Adrenal gland (tissue), 12 donors: ENCODE results near the gene C3. TPM values are rescaled to one million over a fixed set of nuclear protein-coding genes. Genes with fewer than 3 reads are reported as not detected.

ENCODE experiments used
- DNase-seq, 7 donors: peaks; one replicate each; pipeline ENCODE4 v3.0.0-alpha.2; 2019 to 2020
- H3K27ac ChIP-seq, 5 donors: fragments of 200-600 bp; sonication (generic) in 4 of 5; 1 replicate in 3 of 5; 2 replicates in 2 of 5; pipeline versions ENCODE4 v1.5.1 to v1.8.0; 2016 to 2020; ENCODE audit warnings: mild to moderate bottlenecking in 1 of 5
- H3K27me3 ChIP-seq: fragments of 200-600 bp; 2 replicates; pipeline ENCODE4 v1.8.0; 2021
- H3K36me3 ChIP-seq, 2 donors: fragments of 200-600 bp; replicated peaks in 1 of 2; 1 replicate in 1 of 2; 2 replicates in 1 of 2; pipeline versions ENCODE4 v1.5.1 to v1.8.0; 2018 to 2022
- H3K4me1 ChIP-seq, 2 donors: fragments of 200-600 bp; replicated peaks in 1 of 2; 1 replicate in 1 of 2; 2 replicates in 1 of 2; pipeline versions ENCODE4 v1.5.1 to v1.8.0; 2018 to 2021
- H3K4me3 ChIP-seq, 4 donors: fragments of 200-600 bp; sonication (generic) in 3 of 4; one replicate each; pipeline ENCODE4 v1.5.1; 2016 to 2018
- H3K9me3 ChIP-seq, 3 donors: fragments of 200-600 bp; sonication (generic) in 1 of 3; replicated peaks in 1 of 3; 1 replicate in 2 of 3; 2 replicates in 1 of 3; pipeline versions ENCODE4 v1.5.1 to v1.8.0; 2016 to 2021
- POLR2A ChIP-seq, 2 donors: fragments of 450-650 bp; IDR thresholded peaks; one replicate each; pipeline ENCODE4 v1.6.1; 2017; ENCODE audit warnings: antibody characterized with exemption in 2 of 2, mild to moderate bottlenecking in 2 of 2, moderate library complexity in 1 of 2
- WGBS, 4 donors: extraction: QIAGEN DNeasy Blood & Tissue Kit in 2 of 4; methylation state at CpG; one replicate each; pipeline versions ENCODE4 v1.1.5 to v1.1.7; 2013 to 2017; 5-methylcytosine and 5-hydroxymethylcytosine counted together
- intact Hi-C, 2 donors: fragments of 100-400 bp; cut with DNase I; formaldehyde crosslinking; loops; one replicate each; pipeline versions ENCODE4 v1.14.1 to v1.15.0; 2022 to 2023
- polyA plus RNA-seq, 3 donors: library from polyadenylated mRNA; stranded (reverse); fragments of 200-250 nt in 2 of 3; fragments of 350-450 nt in 1 of 3; fragmentation: Illumina TruSeq in 1 of 3; extraction: RNeasy Lipid Tissue Mini Kit (QIAGEN cat#74804) in 1 of 3; gene quantifications; one replicate each; pipeline ENCODE4 v1.2.3, GENCODE V29; 2013 to 2014
- total RNA-seq, 9 donors: library from RNA; depleted of rRNA in 4 of 9; stranded (reverse); fragments of >200 nt in 4 of 9; fragments of 120-200 nt in 1 of 9; fragmentation: NEBNext Ultra II Directional in 1 of 9; extraction: Animal tissue kit (Norgen Biotek cat#: 25700) in 1 of 9; gene quantifications; one replicate each; pipeline versions ENCODE4 v1.1.0 to v1.2.4, GENCODE V29; 2013 to 2023
- TF ChIP-seq, protein P1 (sequence below), 6 experiments: fragments of 450-650 bp in 4 of 6; fragments of 200-600 bp in 2 of 6; sonication (generic) in 1 of 6; IDR thresholded peaks; 1 replicate in 5 of 6; 2 replicates in 1 of 6; pipeline versions ENCODE4 v1.5.1 to v1.8.0; 2016 to 2021; ENCODE audit warnings: antibody characterized with exemption in 6 of 6, mild to moderate bottlenecking in 2 of 6, moderate library complexity in 1 of 6
- donor health status: healthy with polysubstance abuse.
- donor health status: Bipolar disorder and iron deficiency.
- donor health status: DM: yes; HTN: yes; CAD: no.
- donor health status: DM: no; HTN: no; CAD: no.
- donor health status: DM: no; HTN: no; CAD: no.
- donor health status: DM: yes; HTN: yes; CAD: no.

C3 gene
- total and polyA plus RNA-seq, 12 donors: 2.4 to 5,179 (median 2,192) TPM

DNA sequence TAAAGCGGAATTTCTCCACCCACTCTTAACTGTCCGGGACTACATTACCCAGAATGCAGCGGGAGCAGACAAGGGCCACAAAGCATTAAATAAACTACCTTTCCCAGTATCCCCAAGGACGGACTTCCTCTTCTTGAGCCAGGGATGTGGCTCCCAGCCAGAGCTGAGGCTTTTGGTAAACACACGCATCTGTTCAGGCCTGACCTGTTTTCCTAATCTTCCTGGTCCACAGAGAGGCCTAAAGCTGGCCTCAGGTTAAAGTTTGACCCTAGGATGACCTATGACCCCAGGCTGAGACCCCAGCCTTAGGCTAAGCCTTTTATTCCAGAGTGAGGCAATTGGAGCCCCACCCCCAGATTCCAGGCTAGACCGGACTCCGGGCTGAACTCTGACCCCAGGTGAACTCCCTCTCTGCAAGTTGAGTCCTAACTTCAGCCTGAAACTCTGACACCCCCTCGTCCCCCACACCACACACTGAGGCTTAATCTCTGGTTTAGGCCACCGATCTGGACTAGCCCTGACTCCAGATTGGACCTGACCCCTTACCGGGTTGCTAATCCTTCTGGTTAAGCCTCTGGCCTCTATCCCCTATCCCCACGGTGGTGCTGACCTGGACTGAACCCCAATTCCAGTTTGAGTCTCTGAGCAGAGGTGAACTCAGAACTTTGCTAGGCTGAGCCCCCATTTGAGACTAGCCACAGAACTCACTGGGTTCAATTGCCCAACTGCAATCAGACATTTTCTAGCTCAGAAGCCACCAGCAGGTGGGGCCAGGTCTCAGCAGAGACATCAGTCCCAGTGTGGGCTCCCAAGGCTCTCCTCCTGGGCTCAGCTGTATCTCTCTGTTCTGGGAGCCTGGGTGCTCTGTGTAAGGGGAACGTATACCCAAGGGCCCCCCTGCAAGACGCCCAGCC is 17.7 kb upstream of the C3 start:
- Histone ChIP-seq H3K27me3 (no peaks in the 10 kb centered on the region), H3K9me3 (no peaks in the 10 kb centered on the region), H3K4me1 (peaks cover 26 to 41% of the 10 kb centered on the region in 2 donors), H3K27ac (peak overlapping the region; percentile 35 to 92 (median 90)), H3K4me3 (peak overlapping the region in 1 of 4 donors; percentile 89), H3K36me3 (peaks cover 0 to 8% of the 10 kb centered on the region in 2 donors)
- intact Hi-C loops: loop anchor here in 1 of 2 donors (10.0 kb wide), 1 partner anchor 213 kb away; no protein-coding TSS in a partner anchor
- TF ChIP-seq POLR2A (IDR thresholded peaks at IDR 0.05): no peak
- TF ChIP-seq, protein P1, sequence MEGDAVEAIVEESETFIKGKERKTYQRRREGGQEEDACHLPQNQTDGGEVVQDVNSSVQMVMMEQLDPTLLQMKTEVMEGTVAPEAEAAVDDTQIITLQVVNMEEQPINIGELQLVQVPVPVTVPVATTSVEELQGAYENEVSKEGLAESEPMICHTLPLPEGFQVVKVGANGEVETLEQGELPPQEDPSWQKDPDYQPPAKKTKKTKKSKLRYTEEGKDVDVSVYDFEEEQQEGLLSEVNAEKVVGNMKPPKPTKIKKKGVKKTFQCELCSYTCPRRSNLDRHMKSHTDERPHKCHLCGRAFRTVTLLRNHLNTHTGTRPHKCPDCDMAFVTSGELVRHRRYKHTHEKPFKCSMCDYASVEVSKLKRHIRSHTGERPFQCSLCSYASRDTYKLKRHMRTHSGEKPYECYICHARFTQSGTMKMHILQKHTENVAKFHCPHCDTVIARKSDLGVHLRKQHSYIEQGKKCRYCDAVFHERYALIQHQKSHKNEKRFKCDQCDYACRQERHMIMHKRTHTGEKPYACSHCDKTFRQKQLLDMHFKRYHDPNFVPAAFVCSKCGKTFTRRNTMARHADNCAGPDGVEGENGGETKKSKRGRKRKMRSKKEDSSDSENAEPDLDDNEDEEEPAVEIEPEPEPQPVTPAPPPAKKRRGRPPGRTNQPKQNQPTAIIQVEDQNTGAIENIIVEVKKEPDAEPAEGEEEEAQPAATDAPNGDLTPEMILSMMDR (IDR thresholded peaks at IDR 0.05): peak; percentile 36 to 77 (median 73)
- DNase-seq: peak; percentile 72 to 99 (median 98)
- 11 to 16% (median 14%) methylated on average over 11 to 13 of the region's 13 CpGs for WGBS, 4 donors

GRCh38 chr19:6737284-6737872 is 16.9 kb upstream of the C3 start, which contains the start of gene GPR108:
GPR108 (minus strand) TSS chr19:6737580; CDS start chr19:6737576, 4 bp downstream.
- Histone ChIP-seq H3K4me1 (peaks cover 26 to 41% of the 10 kb centered on the region in 2 donors), H3K36me3 (peaks cover 0 to 10% of the 10 kb centered on the region in 2 donors), H3K27ac (peak within 1 kb of the TSS; percentile 90 to 98 (median 91)), H3K9me3 (no peaks in the 10 kb centered on the region), H3K4me3 (peak within 1 kb of the TSS; percentile 50 to 96 (median 80)), H3K27me3 (no peaks in the 10 kb centered on the region)
- DNase-seq: peak; percentile 99 to 100 (median 100)
- peak; percentile 49 to 63 for TF ChIP-seq POLR2A (IDR thresholded peaks at IDR 0.05)
- TF ChIP-seq, protein P1 (IDR thresholded peaks at IDR 0.05): peak in 1 of 6 experiments; percentile 10
- intact Hi-C loops: loop anchor here in 1 of 2 donors (10.0 kb wide), 1 partner anchor 213 kb away; no protein-coding TSS in a partner anchor
- 0% methylated on average over 2 to 55 of the region's 55 CpGs for WGBS, 4 donors

- Histone ChIP-seq H3K9me3 (no peaks in the 10 kb centered on the region), H3K4me3 (peak overlapping the region; percentile 50 to 96 (median 80)), H3K4me1 (peaks cover 26 to 38% of the 10 kb centered on the region in 2 donors), H3K27ac (peak overlapping the region; percentile 85 to 98 (median 90)), H3K36me3 (peaks cover 0 to 15% of the 10 kb centered on the region in 2 donors), H3K27me3 (no peaks in the 10 kb centered on the region)
- 0 to 1% (median 0%) methylated on average over 11 to 16 of the region's 16 CpGs for WGBS, 4 donors
- intact Hi-C loops: loop anchor here in 1 of 2 donors (10.0 kb wide), 1 partner anchor 212 kb away; no protein-coding TSS in a partner anchor
- DNase-seq: peak in 2 of 7 donors; percentile 46 to 51
- TF ChIP-seq, protein P1 (IDR thresholded peaks at IDR 0.05): peak in 1 of 6 experiments; percentile 45
- no peak for TF ChIP-seq POLR2A (IDR thresholded peaks at IDR 0.05)
These were observed 16.4 kb upstream of the C3 start for GRCh38 chr19:6736917-6737283.
